HG02970 (cell line): ENCODE results near the gene STRADA.
"Not testable (repeated sequence)": the region's sequence is repeated elsewhere in the genome, so short reads cannot be mapped to it uniquely, and the experiment has no call there.

Experiments used
- ATAC-seq: cut with Tn5 transposase; IDR thresholded peaks from one replicate; pipeline ENCODE4 v1.9.1; 2021; ENCODE audit warnings: mild to moderate bottlenecking, moderate library complexity, moderate number of reproducible peaks; ENCODE audit not compliant: unreplicated experiment, low FRiP score

The STRADA gene

DNA sequence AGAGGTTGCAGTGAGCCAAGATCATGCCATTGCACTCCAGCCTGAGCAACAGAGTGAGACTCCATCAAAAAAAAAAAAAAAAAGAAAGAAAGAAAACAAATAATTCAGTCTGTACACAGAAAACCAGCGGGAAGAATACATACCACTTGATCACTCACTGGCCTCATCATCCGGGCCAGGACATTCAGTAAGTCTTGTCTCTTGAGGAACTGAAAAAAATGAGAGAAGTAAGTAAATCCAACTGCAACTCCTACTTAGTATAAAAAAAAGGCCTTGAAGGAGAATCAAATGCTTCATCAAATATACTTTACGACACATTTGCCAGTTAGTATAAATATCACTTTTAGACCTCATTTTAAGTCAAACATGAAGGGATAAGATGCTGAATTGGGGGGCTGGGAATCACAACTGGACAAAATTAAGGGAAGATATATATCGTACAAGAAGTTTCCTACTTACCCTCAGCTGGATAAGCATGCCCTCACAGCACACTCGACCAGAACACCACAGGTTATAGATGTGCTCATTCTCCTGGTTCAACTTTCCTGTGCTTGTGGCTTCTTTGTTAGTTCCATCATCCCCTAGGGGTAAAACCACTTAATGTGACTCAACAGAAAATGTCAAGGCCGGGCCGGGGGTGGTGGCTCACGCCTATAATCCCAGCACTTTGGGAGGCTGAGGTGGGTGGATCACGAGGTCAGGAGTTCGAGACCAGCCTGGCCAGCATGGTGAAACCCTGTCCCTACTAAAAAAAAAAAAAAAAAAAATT is 19.4 kb upstream of the STRADA start:
- no peak for ATAC-seq

DNA sequence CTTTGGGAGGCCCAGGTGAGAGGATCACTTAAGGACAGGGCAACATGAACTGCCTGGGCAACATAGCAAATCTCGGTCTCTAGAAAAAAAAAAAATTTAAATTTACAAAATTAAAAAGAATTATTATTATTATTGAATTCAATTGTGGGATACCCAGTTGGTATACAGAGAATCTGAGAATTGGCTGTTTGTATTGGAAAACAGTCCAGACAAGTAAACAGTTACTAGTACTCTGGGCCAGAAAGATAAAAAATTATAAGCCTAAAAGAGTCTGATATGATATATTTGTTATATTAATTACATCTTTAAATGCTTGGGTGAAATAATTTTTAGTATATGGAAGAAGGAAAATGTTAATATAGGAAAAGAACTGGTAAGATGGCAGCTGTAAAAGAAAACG is 16.8 kb upstream of the STRADA start:
- no peak for ATAC-seq

DNA sequence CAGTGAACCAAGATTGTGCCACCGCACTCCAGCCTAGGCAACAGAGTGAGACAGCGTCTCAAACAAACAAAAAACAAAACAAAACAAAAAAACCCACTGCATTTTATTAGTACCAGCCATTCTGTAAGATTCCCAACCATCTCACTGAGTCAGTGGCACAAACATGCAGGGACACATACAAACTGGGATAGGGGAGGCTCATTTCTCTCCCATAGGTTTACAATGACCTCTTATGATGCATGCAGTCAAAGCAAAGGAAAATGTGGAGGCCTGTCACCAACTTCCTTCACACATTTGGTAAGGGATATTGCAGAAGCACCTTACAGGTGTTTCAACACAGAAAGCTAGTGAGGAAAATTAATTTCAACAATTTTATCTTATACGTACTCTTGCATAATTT is 12.4 kb upstream of the STRADA start:
- no peak for ATAC-seq

DNA sequence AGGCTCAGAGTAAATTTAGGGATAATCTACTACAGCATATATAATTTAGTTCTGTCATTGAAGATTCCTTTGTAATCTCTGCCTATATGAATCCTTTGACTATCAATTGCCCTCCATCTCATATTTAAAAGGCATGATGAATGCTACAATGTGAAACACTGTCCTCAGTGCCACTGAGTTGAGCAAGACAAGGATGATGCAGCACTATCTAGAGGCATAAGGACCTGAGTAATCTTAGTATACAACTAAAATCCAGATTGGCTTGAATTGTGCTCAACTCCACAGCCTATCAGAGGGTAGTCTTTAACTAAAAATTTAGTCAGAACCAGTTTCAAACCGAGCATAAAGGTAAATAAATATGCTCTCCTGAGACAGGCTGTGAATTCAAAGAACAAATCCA is 11.6 kb upstream of the STRADA start:
- no peak for ATAC-seq

DNA sequence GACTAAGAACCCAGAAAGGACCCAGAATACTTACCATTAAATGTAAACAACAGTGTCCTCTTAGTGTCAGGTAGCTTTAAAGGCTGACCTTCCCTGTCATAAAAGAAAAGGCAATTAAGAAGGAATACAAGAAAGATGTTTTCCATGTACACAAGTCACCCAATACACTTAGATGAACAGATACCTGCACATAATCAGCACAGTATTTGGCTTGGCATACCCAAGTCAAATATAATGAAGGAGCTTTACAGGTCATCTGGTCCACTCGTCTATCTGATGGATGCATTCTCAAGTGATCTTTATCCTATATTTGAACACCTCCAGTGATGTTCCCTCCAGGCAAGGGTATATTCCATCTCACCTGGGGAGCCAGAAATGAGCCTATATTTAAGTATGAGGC is 11.1 kb upstream of the STRADA start:
- ATAC-seq, result no peak

DNA sequence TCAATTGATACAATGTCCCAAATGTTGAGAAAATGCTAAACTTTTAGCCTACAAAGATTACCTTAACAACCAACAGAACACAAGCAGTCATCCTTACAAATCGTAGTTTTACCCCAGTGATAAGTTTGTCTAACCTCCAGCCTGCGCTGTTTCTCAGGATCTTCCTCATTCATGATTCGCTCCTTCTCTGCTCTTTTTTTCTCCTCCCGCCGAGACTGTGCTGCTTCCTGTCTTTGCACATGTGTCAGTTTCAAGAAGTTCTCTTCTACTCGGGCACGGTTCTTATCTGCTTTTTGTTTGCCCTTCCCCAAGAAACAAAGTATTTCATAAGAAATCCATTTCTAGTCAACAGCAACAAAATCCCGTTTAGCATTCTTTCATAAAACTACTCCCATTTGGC is 10.2 kb upstream of the STRADA start:
- no peak for ATAC-seq

DNA sequence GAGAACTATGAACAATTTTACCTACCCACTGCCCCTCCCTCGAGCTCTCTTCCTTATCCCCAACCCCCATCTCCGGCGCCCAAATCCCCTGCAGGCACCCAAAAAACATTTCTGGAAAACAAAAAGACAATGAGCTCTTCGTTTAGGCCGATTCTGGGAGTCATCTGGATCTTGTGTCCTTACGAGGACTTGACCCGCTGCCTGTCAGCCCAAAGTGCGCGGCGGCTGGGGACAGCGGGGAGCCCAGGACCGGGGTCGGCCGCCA is 524 bp downstream of the STRADA start:
- peak; percentile 2 for ATAC-seq

DNA sequence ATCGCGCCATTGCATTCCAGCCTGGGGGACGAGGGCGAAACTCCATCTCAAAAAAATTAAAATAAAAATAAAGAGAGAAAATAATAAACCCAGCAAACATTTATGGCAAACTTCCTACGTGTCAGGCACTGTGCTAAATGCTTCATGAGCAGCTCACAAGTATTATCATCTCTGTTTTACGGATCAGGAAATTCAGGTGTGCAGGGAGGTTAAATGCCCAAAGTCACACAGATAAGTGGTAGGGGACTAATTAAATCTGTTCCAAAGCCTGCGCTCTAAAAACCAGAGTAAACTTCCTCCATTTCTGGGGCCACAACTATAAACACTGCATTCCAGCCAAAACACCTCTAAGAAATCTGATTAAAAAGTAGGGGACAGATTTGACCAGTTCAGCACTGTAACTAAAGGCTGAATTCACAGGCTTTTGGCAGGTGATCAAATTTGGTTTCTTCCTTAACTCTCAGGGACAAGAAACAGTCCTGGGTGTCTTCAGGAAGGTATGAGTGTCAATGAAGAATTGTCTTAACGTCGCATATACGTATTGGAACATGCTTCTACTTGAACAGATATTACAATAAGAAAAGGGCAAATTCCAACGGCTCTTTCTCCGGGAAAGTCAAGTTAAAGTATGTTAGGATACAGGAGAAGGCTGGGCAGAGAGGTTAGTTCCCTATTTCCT is 996 bp downstream of the STRADA start:
- ATAC-seq, result no peak

DNA sequence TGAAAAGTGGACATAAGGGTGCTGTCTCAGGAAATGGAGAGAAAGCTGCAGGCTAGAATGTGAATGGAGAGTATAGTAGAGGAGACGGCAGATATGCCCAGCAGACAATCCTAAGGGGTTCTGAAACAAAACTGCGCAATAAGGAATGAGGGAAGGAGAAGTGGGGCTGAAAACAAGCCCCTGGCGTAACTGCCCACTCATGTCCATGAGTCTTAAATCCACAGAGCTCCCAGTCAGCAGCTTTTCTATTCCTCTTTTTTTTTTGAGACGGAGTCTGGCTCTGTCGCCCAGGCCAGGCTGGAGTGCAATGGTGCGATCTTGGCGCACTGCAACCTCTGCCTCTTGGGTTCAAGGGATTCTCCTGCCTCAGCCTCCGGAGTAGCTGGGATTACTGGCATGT is 5.9 kb downstream of the STRADA start:
- no peak for ATAC-seq

DNA sequence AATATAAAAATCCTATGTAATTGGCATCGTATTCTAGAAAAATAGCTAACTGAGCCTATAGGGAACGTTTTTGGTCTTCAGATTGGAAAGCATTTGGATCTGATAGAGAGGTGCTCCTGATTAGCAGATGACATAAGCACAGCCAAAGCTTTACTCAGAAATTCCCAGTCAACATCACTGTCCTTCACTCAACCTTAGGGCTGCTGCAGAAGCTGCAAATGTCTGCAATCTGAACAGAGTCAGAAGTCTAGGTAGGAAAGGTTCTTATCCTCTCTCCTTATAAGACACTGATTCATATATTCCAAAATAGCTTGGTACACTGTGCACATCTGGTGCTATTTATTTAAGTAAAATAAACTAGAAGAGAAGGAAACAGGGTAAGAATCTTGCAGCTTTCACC is 19.2 kb downstream of the STRADA start:
- ATAC-seq, result no peak

DNA sequence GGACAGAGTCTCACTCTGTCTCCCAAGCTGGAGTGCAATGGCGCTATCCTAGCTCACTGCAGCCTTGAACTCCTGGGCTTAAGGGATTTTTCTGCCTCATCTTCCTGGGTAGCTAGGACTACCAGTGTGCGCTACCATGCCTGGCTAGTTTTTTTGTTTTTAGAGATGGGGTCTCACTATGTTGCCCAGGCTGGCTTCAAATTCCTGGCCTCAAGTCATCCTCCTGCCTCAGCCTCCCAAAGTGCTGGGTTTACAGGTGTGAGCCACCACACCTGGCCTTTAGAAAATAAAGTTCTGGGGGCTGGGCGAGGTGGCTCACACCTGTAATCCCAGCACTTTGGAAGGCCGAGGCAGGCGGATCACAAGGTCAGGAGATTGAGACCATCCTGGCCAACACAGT is 21.4 kb downstream of the STRADA start:
- ATAC-seq, result not testable (repeated sequence)

DNA sequence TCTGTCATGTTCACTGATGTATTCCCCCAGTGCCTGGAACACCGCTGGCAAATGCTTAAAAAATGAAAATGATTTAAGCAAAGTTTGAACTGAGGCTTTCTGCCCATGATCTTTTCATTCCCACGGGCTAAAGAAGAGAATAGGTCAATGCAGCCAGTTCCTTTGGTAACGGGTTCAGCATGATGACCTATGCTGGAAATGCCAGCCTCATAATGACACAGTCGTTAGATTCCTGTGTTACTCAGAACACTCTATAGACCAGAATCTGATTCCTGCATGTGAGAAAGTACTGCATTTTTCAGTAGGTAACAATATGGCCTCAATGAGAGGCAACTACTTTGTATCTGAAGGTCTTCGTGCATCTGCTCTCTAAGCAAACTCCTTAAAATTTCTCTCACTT is 22.6 kb downstream of the STRADA start:
- no peak for ATAC-seq

DNA sequence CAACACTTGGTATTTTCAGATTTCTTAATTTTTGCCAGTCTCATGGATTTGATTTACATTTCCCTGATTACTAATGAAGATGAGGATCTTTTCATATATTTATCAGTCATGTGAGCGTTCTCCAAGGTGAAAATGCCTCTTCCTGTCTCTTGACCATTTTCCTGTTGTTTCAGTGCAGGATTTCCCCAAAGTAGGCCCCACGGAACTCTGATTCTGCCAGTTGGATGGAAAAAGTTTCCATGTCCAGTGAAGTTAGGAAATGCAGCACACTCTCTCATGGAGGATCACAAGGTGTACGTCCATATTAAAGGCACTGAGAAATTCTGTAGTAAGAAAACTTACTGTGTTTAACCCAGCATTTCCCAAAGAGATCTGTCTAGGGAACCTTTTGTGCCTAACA is 25.2 kb downstream of the STRADA start:
- no peak for ATAC-seq

DNA sequence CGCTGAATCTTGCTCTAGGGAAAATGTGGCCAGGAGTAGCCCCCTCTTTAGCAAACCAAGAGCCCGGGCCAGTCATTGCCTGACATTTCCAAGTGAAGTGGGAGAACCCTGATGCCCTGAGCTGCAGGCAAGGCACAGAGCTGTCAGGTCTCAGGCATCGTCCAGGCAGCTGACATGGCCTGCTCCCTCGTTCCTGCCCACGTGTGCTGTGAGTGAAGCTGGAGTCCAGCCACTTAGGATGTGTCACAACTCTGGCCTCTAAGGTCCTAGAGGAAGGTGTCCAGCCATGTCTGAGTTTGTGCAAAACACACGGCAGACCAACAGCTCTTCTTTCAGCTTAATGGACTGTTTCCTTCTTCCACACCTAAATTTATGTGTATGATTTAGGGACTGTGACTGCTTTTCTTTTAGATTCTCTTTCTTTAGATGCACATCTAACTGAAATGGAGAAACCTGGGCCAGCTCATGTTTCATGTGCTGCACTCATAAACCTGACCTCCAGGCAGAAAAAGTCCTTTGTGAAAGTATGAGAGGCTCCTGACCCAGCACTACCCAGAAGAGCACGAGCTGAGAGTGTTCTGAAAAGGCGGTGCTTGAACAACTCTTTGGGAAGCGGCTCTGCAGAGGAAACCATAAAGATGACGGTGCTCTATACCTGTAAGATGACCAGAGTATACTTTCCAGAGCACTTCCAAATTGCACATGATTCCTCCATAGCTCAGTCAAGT is 26.9 kb downstream of the STRADA start:
- no peak for ATAC-seq

DNA sequence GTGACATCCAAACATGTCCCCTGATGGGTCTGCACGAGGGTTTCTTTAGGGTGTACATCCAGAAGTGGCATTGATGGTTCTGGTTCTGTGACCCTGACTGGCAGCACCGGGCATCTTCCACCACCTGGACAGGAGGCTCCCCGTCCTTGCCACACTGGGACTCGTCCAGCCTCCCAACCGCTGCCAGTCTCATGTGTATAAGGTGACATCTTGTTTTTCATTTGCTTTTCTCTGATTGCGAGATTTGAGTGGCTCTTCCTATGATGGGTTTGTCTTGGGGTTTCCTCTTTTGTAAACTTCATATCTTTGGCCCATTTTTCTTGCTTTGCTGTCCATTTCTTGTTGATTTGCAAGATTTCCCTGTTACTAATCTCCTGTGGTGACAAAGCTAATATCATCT is 32.5 kb downstream of the STRADA start:
- ATAC-seq, result no peak

DNA sequence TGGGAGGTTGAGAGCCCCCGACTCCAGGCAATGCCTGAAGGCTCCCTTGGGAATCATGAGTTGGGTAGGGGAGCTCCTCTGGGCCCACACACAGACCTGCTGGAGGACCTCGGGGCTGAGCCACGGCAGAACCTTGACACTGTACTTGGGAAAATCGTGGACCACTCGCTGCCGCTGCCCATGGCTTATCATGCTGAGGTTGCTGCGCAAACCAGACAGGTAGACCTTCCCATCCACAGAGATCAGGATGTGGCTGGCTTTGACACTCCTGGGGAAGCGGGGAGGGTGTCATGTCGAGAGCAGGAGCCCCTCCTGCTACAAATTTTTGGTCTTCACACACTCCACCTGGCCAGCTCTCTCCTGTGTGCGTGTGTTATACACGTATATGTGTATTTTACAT is 34.4 kb downstream of the STRADA start:
- no peak for ATAC-seq

DNA sequence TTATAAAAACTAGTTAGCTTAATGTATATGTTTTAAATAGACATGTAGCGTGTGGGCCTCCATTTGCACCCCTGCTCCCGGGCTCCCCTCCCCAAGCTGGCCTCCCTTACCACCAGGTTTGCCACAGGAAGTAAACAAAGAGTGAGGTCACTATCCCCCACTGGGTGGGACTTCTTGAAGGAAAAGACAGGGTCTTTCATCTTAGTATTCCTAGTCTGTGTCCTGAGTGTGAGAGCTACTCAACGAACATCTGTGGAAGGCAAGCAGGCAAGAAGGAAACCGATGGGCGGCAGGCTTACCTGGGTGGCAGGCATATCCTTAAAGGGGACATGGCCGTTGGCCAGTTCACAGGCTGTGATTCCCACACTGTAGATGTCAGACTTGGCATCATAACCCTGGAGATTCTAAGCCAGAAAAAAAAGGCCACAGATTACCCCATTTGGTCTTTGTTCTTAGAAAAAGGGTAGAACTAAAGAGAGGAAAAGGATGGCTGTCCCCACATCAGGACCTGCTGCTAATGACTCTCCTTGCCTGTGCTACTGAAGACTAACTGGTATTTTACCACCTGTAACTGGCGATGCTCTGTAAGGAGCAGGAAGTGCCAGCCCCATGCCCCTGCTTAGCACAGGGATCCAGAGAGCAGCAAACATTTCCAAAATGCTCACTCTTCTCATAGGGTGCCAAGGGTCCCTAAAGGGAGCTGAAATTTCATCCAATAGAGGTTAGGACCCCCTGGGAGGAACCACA is 35.1 kb downstream of the STRADA start:
- ATAC-seq, result no peak

DNA sequence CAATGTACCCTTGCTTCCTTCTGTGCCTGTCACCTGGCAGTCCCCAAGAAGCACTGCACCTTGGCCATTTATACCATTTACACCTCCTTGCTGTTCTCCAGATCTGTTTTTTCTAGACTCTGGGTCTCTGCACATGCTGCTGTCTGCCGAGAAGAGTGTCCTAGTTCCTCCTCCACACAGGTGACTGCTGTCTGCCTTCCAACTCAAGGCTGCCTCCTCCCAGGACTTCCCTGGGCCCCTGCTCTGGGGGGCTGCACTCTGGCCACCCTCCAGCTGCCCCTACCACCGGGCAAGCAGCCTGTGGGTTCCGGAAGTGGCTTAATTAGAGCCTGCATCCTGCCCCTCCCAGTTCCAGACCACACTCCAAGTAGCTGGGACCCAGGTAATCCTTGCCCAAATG is 35.9 kb downstream of the STRADA start:
- no peak for ATAC-seq

DNA sequence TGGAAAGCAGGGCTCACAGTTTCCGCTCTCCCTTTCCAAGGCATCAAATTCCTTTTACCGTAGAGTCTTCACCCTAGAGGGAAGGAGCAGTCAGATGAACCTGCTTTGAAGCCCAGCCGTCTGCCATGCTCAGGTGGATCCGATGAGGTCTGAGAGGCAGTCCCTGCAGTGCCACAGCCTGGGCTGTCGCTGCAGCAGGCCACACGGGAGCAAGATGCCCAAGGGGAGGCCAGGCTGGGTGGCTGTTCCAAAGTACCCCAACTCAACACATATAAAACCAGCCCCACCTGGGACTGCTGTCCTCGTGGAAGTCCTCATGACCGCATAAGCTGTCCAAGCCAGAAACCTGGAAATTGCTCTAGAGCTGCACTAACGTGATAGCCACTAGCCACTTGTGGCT is 36.8 kb downstream of the STRADA start:
- ATAC-seq, result no peak

DNA sequence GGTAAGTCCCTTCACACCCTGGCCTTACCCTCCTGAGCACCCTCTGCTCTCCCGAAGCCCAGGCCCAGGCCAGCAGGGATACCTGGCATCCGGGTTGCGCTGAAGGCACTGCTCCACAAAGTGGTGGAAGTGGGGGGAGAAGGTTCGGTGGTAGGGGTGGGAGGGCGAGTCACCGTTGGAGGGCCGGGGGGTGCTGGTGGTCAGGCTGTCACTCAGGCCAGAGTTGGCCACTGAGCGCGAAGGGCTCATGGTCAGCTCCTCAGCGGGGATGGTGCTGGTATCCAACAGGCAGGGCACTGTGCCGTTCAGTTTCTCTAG is 37.4 kb downstream of the STRADA start:
- ATAC-seq, result no peak

DNA sequence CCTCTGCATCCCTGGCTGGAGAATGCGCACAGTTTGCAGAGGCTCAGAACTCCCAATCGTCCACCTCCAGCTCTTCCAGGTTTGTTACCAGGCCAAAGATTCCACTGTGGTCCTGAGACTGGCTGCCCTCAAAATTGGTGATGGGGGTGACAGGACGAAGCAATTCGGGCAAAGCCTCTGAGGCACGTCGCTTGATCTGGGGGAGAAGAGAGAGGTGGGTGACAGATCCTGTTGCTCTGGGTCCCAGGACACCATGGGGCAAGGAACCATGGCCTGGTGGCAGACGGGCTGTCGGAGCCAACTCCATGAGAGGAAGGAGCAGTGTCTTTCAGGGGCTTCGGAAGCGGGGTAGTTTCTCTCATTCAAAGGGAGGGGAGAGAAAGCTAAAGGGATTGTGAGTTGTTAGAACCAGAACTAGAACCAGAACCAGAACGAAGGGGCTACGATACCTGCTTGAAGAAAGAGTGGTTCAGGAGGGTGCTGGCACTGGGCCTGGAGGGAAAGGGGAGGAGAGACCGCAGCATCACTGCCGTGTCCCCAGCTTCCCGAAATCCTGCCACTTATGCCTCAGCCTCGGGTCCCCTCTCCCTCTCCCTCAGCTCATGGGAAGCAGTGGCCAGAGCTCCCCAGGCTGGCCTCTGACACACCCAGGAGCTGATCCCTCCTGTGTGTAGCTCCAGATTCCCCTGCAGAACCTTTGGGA is 37.9 kb downstream of the STRADA start:
- ATAC-seq, result no peak
